T-helper 22 cell (primary cell): Measurements from ENCODE around the gene GALNT17.
"Not testable (repeated sequence)": the region's sequence is repeated elsewhere in the genome, so short reads cannot be mapped to it uniquely, and the experiment has no call there.

Experiments used
- DNase-seq: peaks from one replicate; pipeline ENCODE4 v3.0.0-alpha.2; 2020; ENCODE audit warnings: low read depth

The GALNT17 gene

DNA sequence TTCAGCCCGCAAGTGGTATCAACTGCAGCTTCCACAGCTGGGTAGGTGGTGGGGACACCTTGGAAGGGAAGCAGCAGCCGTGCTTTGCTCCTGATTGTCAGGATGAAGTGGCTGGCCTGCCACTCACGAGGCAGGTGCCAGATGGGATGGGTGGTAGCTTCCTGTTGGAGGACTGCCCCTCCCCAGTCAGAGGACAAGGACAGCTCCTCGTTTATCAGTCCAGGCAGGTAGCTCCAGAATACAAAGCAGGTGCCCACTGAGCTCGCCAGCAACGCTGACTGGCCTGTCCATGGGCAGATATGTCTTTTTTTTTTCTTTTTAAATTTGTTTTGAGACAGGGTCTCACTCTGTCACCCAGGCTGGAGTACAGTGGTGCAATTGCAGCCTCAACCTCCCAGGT lies 431.3 kb downstream of the GALNT17 start:
- DNase-seq, result no peak

DNA sequence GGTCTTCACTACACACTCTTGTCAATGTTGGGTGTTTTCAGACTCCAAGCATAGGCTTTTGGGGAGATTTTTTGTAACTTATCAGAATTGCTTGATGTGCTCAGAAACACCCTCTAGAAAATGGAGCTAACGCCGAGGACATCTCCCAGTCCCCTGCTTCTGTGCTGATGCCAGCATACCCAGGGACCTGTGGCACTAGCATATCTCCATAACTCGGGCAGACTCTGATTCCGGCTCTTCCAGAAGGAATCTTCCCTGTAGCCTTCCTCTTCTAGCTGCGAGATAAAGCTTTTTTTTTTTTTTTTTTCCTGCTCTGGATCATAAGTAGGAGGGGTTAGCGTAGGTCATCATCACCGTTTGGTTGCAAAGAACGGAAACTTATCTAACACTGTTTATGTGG lies 434.4 kb downstream of the GALNT17 start:
- DNase-seq, result no peak

DNA sequence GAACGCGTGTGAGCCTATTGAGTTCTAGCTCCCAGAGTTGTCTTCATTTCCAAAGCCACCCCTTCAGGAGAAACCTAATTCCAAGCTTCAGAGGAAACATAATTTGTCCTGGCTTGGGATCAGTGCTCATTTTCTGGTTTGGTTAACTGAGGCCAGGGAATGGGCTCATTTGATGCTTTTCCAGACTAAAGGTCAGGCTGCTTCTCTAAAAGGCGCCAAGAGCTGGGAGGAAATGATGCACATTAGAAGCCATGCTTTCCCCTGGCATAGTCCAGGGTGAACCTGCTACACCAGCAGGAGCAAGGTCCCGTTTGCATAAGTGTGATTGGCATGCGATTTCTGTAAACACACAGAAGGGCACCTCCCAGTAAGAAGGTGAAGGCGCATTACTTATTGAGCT lies 435.0 kb downstream of the GALNT17 start:
- DNase-seq, result no peak

DNA sequence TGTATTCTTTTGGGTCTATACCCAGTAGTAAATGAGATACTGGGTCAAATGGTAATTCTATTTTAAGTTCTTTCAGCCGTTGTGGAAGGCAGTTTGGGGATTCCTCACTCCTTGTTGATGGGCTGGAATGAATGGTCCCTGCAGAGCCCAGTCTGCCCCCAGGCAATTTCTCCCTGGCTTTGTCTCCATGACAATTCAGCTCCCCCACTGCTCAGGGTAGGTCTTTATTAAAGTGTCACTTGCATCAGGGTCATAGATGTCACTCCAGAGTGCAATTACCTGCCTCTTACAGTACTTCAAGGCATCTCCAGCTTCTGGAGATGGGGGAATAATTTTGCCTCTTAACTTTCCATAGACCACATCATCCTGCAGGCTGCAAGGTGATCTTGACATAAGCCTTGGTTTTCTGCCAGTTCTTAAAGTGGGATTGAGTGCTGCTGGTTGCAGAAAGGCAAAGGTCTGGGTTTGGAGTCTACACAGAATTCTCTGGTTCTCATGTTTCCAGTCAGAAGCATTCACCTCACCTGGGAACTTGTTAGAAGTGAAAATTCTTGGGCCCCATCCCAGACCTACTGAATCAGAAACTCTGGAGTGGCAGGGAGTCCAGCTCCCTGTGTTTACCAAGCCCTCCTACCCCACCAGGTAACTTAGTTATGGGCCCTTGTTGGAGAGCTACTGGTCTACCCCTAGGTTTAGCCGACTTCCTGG lies 442.4 kb downstream of the GALNT17 start:
- no peak for DNase-seq

DNA sequence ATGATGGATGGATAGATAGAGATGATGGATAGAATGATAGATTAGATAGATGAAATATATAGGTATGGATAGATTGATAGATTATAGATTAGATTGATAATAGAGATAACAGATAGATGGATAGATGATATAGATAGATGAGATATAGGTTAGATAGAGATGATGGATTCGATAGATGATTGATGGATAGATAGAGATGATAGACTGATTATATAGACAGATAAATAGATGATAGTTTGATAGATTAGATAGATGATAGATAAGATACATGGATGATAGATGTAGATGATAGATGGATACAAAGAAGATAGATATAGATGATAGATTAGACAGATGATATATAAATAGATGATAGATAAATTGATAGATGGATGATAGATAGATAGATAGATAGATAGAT lies 448.1 kb downstream of the GALNT17 start:
- no peak for DNase-seq

DNA sequence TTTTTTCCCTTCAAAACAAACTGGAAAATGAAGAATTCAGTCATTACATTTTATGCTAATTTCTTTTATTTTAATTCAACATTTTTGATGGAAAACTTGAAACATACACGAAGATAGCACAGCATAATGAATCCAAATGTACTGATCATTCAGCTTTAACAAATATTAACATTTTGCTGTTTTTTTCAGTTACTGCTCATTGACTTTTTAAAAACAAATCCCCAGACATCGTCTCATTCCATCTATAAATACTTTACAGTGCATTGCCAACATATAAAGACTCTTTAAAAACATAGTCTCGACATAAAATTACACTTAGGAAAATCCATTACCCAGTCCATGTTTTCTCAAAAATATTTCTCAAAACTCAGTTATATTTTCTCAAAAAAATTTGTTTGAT lies 452.3 kb downstream of the GALNT17 start:
- DNase-seq, result no peak

DNA sequence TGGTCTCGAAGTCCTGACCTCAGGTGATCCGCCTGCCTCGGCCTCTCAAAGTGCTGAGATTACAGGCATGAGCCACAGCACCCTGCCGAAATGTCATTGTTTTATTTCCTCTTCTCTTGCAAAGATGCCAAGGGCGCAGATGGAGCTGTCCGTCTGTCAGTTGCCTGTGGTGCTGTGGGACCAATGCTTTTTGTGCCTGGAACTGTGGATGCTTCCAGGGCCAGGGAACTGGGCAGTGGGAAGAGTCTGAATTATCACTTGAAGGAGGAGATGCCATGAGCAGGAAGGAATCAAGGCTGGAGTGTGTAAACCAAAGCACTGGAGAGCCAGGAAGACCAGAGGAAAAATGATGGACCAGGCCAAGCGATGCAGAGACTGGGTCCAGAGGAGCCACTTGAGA lies 459.9 kb downstream of the GALNT17 start:
- DNase-seq, result no peak

DNA sequence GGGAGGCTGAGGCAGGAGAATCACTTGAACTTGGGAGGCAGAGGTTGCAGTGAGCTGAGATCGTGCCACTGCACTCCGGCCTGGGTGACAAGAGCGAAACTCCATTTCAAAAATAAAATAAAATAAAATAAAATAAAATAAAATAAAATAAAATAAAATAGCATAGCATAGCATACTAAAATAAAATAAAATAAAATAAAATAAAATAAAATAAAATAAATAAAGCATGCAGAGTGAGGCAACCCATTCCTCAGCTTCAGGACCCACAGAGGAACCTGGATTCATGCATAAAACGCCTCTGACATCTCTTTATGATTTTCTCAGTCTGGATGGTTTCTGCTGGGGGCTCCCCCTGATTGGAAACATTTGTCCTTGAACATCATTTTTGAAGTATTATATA lies 460.4 kb downstream of the GALNT17 start:
- DNase-seq, result not testable (repeated sequence)

DNA sequence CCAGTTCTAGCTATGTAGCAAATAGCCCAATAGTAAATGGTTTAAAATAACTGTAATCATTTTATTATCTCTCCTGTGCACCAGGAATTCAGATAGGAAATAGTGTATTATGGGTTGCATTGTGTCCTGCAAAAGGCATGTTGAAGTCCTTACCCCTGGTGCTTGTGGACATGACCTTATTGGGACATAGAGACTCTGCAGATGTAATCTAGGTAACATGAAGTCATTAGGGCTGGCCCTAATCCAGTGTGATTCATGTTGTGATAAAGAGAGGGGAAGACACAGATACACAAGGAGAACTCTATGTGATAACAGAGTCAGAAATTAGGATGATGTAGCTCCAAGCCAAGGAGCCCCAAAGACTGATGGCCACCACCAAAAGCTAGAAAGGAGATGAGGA lies 462.8 kb downstream of the GALNT17 start:
- no peak for DNase-seq

DNA sequence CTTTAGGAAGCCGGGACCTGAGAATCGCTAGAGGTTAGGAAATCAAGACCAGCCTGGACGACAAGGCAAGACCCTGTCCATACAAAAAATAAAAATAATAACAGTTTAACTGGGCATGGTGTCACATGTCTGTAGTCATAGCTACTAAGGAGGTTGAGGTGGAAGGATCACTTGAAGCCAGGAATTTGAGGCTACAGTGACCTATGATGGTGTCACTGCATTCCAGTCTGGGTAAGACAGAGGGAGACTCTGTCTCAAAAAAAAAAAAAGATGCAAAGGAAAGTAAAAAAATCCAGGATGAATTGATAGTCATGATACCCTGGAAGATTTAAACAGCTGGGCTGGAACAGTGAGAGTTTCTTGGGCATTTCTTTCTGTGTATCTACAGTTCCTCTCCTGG lies 463.2 kb downstream of the GALNT17 start:
- DNase-seq, result no peak

DNA sequence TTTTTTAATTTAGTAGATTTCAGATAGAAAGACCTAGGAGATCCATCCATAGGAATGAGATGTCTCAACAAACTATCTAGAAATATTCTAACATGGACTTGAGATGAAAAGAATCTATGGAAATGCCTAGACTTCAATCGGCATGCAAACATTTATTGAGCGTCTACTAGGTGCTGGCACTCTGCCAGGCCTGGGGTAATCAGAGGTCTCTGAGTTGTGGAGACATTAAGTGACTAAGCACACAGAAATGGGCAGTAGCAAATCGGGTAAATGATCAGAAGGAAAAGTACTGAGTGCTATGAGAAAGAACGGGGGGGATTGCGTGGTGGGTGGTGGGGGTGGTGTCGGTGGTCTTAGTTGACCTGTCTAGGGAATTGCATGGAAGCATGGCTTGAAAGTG lies 466.6 kb downstream of the GALNT17 start:
- DNase-seq, result no peak

DNA sequence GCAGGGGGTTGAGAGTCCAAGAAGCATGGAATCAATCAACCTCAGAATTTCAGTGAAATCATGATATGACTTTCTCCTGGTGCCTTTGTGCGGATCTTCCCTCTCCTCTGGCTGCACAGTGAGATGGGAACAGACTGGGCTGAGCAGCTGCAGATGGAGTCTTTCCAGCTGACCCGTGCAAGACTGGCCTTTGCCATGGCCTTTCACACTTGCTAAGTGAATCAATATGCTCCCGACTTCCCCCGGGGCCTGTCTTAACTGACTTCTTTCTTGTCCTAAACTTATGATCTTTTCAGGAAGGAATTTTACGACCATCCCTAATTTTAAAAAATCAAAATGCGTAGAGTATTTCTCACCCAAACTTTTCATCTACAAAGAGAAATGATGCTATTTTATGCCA lies 469.9 kb downstream of the GALNT17 start:
- no peak for DNase-seq

DNA sequence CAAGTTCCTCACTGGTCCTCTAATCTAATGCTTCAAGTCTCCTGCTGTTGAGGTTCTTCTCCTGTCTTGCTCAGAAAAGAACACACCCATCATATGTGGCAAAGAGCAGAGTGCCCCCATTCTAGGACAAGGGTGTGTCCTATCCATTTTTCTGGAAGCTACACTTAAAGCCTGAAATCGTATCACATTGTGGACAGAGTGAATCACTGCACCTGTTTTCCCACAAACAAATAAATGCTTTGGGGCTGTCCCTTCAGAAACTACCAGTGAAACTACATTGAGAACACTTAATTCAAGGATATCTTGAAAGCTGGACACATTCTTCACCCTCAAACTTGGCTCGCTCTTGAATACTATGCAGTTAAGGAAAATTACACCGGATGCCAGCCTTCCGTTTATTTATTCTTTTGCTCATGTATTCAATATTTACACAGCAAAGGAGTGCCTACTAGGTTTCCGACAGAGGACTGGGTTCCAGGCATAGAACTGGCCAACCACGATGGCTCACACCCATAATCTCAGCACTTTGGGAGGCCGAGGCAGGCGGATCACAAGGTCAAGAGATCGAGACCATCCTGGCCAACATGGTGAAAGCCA lies 473.0 kb downstream of the GALNT17 start:
- no peak for DNase-seq

DNA sequence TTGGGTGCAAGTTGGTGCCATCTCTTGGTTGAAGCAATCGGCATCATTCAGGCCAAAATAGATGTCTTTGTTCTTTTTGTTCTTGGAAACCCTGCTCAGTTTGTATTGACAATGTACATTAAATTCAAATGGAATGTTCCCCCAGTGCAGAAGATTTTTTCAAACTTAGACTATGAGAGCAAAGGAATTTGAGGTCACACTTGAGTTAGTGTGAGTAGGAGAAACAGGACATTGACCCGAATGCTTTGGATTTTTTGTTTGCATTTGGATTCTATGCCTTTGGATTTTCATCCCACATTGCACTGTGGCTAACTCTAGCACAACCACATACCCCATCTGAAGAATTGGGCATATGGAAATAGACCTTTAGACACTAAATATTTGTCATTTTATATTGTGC lies 480.0 kb downstream of the GALNT17 start:
- no peak for DNase-seq

DNA sequence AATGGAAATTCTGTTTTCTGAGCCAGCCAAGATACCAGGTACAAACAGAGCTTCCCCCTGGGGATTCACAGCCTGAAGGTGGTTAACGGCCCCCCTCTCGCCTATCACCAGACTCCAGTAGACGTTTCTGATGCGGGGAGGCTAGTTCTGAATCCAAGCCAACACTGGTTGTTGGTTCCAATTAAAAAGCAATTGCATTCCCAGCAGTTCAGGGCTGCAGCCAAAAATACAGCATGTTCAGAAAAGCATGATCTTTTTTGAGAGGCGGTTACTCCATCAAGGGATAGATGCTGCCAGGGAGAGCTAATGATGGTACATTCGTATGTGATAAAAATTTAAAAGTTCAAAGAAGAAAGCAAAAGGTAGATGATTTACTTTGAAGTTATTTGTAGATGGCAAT lies 481.0 kb downstream of the GALNT17 start:
- no peak for DNase-seq

DNA sequence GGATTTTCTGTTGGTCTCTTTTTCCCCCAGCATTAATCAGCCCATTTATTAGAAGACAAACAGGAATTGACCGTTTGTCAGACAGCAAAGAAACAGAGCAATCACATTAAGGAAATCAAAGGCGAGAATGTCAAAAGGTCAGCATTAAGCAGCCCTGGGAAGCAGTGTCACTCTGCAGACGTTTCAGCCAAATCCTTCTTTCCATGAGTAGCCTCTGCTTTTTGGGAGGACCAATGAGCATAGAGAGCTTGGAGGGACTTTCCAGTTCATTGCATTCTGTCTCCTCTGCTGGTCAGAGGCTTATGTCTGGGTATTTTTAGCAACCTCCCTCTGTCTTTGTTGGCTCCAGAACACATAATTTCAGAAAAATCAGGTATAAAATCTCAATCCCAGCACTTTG lies 481.4 kb downstream of the GALNT17 start:
- DNase-seq, result no peak

DNA sequence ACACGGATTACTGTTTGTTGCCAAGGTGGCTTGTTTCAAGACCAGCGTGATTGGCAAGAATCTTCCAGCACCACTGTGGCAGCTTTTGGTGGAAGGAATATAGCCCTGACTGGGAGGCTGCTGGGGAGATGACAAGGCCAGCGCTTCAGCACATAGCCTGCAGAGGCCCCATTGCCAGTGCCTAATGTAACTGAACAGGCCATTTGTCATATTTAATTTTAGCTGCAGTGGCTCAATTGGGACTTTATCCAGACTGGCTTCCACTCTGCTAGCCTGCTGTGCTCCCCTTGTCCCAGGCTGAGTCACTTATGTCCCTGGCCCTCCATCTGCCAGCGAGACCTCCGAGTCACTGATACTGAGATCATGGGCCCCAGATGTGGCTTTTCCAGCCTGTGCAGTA lies 483.1 kb downstream of the GALNT17 start:
- no peak for DNase-seq

DNA sequence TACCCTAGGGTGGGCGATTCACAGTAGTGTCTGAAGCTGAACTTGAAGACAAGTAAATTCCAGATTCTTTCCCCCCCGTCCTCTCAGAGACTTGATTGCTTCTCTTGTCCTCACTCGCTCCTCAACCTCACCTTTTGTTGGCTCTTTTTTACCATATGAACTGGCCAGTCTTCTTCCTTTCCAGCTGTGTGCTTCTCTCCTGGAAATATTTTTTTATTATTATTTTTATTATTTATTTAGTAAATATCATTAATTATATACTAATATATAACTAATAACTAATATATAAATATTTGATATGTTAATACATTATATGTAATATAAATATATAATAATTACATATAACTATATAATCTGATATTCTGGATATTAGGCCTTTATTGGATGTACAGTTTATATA lies 484.3 kb downstream of the GALNT17 start:
- DNase-seq, result no peak

DNA sequence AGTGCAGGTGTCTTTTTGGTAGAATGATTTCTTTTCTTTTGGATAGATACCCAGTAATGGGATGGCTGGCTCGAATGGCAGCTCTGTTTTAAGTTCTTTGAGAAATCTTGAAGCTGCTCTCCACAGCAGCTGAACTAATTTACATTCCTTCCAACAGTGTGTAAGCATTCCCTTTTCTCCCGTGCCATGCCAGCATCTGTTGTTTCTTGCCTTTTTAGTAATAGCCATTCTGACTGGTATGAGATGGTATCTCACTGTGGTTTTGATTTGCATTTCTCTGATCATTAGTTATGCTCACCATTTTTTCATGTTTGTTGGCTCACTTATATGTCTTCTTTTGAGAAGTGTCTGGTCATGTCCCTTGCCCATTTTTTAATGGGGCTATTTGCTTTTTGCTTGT lies 486.3 kb downstream of the GALNT17 start:
- no peak for DNase-seq

DNA sequence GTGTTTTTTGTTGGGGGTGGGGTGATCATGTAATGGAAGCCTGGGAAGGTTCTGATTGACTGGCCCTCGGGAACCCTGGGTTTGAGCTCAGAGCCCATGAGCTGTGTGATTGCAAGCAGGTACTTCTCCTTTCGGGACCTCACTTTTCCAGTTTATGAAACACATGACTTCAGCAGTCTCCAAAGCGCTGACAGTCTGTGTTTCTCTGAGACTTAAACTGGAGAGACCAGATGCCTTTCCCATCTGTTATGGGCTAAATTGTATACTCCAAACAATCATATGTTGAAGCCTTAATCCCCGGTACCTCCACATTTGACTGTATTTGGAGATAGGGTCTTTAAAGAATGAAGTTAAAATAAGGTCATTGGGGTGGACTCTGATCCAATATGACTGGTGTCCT lies 493.6 kb downstream of the GALNT17 start:
- DNase-seq, result no peak

DNA sequence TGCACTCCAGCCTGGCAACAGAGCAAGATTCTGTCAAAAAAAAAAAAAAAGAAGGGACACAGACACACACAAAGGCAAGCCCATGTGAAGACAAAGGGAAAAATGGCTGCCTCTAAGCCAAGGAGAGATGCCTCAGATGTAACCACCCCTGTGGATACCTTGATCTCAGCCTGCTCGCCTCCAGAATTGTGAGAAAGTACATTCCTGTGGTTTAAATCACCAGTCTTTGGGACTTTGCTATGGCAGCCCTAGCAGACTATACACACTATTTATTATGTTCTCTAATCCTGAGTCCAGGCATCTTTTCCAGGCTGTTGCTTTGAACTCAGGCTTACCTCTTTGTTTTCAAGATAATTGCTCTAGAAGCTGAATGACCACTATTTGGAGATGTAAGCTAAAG lies 494.3 kb downstream of the GALNT17 start:
- DNase-seq, result no peak

DNA sequence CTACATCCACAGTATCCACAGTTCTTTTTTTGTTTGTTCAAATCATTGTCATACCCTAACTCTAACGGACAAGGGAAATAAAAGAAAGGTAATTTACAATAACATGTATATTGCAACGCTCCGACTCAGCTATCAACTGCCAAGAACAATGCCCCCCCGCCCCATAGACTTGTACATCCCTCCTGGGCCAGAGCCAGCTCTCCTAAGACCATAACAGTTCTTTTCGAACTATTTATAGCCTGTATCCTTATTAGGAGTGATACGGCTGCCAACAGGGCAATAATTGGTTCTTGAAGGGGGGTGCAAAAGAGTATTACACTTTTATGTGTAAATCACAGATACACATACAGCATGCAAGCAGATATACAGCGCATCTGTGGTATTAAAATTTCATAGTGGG lies 495.7 kb downstream of the GALNT17 start:
- no peak for DNase-seq

DNA sequence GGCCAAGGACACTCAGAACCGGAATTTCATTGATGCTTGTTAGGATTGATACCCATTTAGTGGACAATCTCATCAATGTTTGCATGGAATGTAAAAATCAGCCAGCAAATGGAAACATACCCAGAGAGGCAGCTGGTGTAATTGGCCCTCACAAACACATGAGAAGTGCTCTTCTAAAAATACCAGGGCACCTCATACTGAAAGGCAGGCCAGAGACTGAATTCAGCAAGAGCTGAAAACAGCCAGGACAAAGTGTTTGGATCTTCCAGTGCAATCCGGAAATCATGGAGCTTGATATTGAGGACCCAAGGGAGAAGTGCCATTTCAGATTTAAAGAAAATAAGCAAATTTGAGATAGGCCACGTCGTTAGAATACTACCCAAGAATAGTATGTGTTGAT lies 498.6 kb downstream of the GALNT17 start:
- no peak for DNase-seq

DNA sequence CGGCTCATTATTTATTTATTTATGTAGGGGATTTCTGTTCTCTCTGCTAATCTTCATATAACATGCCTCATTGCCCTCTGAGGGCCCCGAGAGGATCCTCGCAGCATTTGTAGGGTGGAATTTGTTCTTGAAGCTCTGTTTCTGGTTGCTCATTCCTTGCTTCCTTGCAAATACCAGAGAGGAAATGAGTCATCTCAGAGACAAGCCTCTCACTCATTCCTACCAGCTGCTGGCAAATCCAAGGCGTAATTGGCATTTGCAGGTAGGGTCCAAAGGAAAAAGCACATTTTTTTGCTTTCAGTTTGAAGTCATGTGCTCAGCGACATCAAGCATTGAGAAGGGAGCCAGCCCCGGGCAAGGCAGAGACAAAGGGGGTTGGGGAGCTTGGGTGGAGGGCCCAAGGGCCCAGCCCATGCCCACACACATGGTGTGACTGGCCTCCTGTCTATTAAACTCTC lies 501.6 kb downstream of the GALNT17 start:
- no peak for DNase-seq
